BJ (cell line): ENCODE results near the gene MICALL1. TPM values are rescaled to one million over a fixed set of nuclear protein-coding genes. Genes with fewer than 3 reads are reported as not detected.

ENCODE experiments used
- CTCF ChIA-PET: fragments of 350-600 bp; formaldehyde crosslinking; extraction: SDS; loops from one replicate; lab custom pipeline; 2021; ENCODE audit warnings: antibody characterized with exemption, inconsistent platforms; lab: Yijun Ruan, JAX
- POLR2A ChIA-PET: fragments of 300-600 bp; sonication (Branson Sonifier 250); formaldehyde crosslinking; extraction: SDS; loops from one replicate; lab custom pipeline; 2021; ENCODE audit warnings: antibody characterized with exemption; lab: Charles Lee
- DNase-seq: peaks from one replicate; pipeline ENCODE4 v3.0.0-alpha.2; 2011; ENCODE audit warnings: low read depth
- H3K27me3 ChIP-seq: 2 replicates; pipeline ENCODE4 v1.6.0; 2011; ENCODE audit warnings: low read length; ENCODE audit not compliant: control insufficient read depth, insufficient read depth
- H3K36me3 ChIP-seq: 2 replicates; pipeline ENCODE4 v1.5.1; 2011; ENCODE audit warnings: low read length; ENCODE audit not compliant: control insufficient read depth, insufficient read depth
- H3K4me3 ChIP-seq: 2 replicates; pipeline ENCODE4 v1.5.1; 2011; ENCODE audit warnings: low read depth, mild to moderate bottlenecking, control low read depth, low read length
- CTCF ChIP-seq: IDR thresholded peaks from 2 replicates; pipeline ENCODE4 v1.5.1; 2011; ENCODE audit warnings: low read depth, mild to moderate bottlenecking, control low read depth, inconsistent platforms, low read length, moderate library complexity; ENCODE audit not compliant: insufficient read depth
- polyA plus RNA-seq: library from polyadenylated mRNA; depleted of rRNA; stranded (reverse); fragments of >200 nt; gene quantifications from 2 replicates; pipeline ENCODE4 v1.2.3, GENCODE V29; 2011

Gene MICALL1
- polyA plus RNA-seq, 1 experiment = 26.5 TPM

DNA sequence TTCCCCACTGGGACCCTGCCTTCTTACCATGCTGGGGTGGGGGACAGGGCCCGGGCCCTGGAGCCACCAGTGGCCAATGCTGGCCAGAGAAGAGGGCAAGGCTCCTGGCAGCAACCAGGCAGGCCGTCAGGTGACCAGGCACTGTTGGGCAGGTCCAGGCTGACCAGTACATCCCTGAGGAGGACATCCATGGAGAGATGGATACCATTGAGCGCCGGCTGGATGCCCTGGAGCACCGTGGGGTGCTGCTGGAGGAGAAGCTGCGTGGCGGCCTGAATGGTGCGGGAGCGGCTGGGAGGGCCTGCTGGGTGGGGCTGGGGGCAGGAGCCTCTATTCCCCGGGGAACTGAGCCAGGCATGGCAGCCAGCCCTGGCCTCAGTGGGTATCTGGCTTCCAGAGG, 26.3 kb downstream of the MICALL1 start:
- DNase-seq = no peak
- TF ChIP-seq CTCF = no peak
- ChIA-PET CTCF (interaction anchor here (1.1 to 5.8 kb wide), 7 partner anchors 21 to 56 kb away, joined by 3 to 62 read pairs (median 7); partner anchors contain the start of genes C22orf23, MICALL1 and POLR2F), POLR2A (no interaction called here)
- no peak overlapping the region for H3K4me3 ChIP-seq
- H3K27me3 ChIP-seq = no peaks in the 10 kb centered on the region
- peaks cover 36% of the 10 kb centered on the region for H3K36me3 ChIP-seq

DNA sequence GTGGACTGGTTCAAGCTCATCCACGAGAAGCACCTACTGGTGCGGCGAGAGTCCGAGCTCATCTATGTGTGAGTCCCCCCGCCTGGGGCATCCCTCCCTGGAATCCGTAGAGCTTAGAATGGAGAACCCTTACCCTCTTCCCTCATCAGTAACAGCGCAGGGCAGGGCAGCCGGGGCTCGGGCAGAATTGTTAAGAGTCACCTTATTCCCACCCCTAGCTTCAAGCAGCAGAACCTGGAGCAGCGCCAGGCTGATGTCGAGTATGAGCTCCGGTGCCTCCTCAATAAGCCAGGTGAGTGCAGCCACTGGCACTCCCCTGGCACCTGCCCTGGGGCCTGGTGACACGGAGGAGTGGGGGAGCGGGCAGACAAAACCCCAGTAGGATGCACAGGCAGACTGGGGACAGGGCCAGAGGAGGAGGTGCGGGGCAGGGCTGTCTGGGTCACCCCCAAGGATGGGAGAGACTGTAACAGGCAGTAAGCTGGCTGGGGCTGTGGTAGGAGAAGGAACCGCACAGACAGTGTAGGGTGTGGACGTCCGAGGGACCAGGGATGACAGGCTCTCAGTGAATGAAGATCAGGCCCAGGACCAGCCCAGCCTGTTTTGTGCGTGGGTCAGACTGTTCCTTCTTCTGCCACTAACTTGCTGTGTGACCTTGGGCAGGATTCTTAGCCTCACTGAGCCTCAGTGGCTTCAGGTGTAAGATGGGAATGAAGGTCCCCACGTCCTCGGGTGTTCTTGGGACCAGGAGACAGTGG, 26.9 kb downstream of the MICALL1 start:
- CTCF ChIA-PET = interaction anchor here (1.0 to 5.8 kb wide), 12 partner anchors 11 to 110 kb away, joined by 3 to 62 read pairs (median 6); partner anchors contain the start of genes C22orf23, GALR3, MICALL1 and POLR2F
- POLR2A ChIA-PET = no interaction called here
- peaks cover 38% of the 10 kb centered on the region for H3K36me3 ChIP-seq
- DNase-seq = no peak
- no peaks in the 10 kb centered on the region for H3K27me3 ChIP-seq
- no peak overlapping the region for H3K4me3 ChIP-seq
- no peak for TF ChIP-seq CTCF

GRCh38 chr22:37933711-37934376, 27.7 kb downstream of the MICALL1 start:
- peak; percentile 100 for TF ChIP-seq CTCF
- CTCF ChIA-PET = interaction anchor here (0.7 to 5.8 kb wide), 17 partner anchors 10 to 116 kb away, joined by 3 to 62 read pairs (median 5); partner anchors contain the start of genes C22orf23, GALR3, MICALL1 and POLR2F
- POLR2A ChIA-PET = no interaction called here
- Histone ChIP-seq H3K27me3 (no peaks in the 10 kb centered on the region), H3K4me3 (no peak overlapping the region), H3K36me3 (peaks cover 36% of the 10 kb centered on the region)
- peak; percentile 72 for DNase-seq

GRCh38 chr22:37940698-37941376, 34.7 kb downstream of the MICALL1 start:
- H3K27me3 ChIP-seq = no peaks in the 10 kb centered on the region
- H3K36me3 ChIP-seq = peaks cover 41% of the 10 kb centered on the region
- no peak for TF ChIP-seq CTCF
- H3K4me3 ChIP-seq = no peak overlapping the region
- CTCF ChIA-PET = interaction anchor here (0.6 kb wide), 1 partner anchor 32 kb away, joined by 3 read pairs; no protein-coding TSS in a partner anchor
- POLR2A ChIA-PET = no interaction called here
- DNase-seq = no peak
